Measurements from ENCODE around the gene HLA-B.

DNA sequence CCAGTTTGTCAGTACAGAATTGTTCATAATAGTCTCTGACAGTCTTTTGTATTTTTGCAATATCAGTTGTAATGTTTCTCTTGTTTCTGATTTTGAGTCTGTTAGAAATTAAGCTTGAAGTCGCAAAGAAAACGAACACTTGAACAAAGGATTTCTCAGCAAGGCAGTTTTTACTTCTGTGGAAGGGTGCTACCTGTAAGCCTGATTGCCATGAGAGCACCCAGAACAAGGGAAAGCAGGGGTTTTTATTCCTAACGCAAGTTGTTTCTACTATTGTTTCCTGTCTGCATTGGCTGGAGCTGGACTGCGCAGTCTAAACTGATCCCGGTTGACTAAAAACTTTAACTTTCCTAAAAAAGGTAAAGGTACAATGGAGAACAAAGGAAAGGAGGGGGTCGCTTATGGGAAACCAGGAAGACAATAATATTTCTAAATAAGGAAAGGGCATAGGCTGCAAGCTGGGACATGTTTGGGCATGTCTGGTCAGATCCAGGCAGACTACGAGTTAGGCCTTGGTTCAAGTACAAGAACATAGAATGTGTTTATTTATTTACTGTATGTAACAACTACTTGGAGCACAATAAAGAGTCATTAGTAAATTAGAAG lies 28.5 kb downstream of the HLA-B start:
- no peak for TF ChIP-seq POLR2A (IDR thresholded peaks at IDR 0.05)
- TF ChIP-seq, protein P1, sequence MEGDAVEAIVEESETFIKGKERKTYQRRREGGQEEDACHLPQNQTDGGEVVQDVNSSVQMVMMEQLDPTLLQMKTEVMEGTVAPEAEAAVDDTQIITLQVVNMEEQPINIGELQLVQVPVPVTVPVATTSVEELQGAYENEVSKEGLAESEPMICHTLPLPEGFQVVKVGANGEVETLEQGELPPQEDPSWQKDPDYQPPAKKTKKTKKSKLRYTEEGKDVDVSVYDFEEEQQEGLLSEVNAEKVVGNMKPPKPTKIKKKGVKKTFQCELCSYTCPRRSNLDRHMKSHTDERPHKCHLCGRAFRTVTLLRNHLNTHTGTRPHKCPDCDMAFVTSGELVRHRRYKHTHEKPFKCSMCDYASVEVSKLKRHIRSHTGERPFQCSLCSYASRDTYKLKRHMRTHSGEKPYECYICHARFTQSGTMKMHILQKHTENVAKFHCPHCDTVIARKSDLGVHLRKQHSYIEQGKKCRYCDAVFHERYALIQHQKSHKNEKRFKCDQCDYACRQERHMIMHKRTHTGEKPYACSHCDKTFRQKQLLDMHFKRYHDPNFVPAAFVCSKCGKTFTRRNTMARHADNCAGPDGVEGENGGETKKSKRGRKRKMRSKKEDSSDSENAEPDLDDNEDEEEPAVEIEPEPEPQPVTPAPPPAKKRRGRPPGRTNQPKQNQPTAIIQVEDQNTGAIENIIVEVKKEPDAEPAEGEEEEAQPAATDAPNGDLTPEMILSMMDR (IDR thresholded peaks at IDR 0.05): no peak

All from Peyer's patch (tissue), 4 donors.